Ramos (cell line): ENCODE measurements around the gene AKT1.
"Not testable (repeated sequence)": the region's sequence is repeated elsewhere in the genome, so short reads cannot be mapped to it uniquely, and the experiment has no call there.

Experiments
- in situ Hi-C: fragments of 300-500 bp; cut with MboI; formaldehyde crosslinking; loops from one replicate; pipeline ENCODE4 v1.14.3; 2022; ENCODE audit warnings: low sequenced_read_pairs; ENCODE audit not compliant: unreplicated experiment

Gene AKT1

DNA sequence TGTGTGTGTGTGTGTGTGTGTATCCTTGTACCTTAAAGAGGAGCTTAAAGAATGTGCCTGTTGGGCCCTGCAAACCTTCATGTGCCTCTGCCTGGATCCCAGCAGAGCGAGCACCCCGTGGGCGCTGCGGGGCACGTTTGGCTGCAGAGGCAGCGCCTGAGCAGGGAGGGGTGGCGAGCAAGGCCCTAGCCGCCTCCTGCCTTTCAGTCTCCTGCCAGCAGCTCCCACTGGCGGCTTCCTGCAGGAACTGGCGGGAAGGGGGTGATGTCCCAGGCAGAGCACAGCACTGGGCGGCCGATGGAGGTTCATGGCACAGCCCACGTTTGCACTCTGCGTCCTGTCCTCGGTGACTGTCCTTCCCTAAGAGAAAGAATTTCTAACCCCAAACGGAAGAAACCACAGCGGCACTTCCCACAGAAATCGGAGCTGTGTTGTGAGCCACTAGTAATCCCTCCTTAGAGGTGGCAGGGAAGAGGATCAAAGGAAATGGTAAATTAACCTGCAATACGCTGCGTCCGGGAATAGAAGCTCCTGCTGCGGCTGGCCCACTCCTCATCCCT lies 25.2 kb upstream of the AKT1 start:
- in situ Hi-C loops, result loop anchor here (5.0 kb wide), 1 partner anchor 48 kb away; no protein-coding TSS in a partner anchor

- in situ Hi-C loops, result no loop called here
Observed at GRCh38 chr14:104819361-104819781, 23.8 kb upstream of the AKT1 start.

DNA sequence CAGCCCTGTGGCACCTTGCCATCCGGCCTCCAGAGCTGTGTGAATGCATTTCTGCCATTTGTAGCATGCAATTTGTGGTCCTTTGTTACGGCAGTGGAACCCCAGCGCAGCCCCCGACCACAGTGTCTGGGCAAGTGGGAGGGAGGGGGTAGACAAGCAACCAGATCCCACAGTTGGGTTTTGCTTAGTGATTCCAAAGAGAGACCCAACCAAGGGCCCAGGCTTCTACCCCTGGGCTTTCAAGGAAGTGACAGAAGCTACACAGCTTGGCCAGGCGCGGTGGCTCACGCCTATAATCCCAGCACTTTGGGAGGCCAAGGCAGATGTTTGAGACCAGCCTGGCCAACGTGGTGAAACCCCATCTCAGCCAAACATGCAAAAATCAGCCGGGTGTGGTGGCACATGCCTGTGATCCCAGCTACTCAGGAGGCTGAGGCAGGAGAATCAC lies 23.2 kb upstream of the AKT1 start:
- in situ Hi-C loops, result no loop called here

- in situ Hi-C loops, result no loop called here
Observed at GRCh38 chr14:104817930-104818713, 22.6 kb upstream of the AKT1 start.

GRCh38 chr14:104816616-104816884 lies 21.0 kb upstream of the AKT1 start:
- in situ Hi-C loops, result no loop called here

- in situ Hi-C loops, result not testable (repeated sequence)
Observed at GRCh38 chr14:104814701-104815100, 19.2 kb upstream of the AKT1 start.

DNA sequence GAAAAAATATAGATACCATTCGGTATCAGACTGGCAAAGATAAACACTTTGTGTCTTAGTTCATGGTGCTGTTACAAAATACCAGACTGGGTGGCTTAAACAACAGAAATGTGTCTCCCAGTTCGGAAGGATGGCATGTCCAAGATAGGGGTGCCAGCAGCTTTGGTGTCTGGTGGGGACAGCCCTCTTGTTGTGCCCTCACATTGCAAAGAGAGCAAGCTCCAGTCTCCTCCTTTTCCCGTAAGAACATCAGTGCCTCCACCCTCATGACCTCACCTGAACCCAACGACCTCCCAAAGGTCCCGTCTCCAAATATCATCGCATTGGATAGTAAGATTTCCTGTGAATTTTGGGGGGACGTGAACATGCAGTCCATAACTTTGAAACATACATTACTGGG lies 17.7 kb upstream of the AKT1 start:
- in situ Hi-C loops, result no loop called here

DNA sequence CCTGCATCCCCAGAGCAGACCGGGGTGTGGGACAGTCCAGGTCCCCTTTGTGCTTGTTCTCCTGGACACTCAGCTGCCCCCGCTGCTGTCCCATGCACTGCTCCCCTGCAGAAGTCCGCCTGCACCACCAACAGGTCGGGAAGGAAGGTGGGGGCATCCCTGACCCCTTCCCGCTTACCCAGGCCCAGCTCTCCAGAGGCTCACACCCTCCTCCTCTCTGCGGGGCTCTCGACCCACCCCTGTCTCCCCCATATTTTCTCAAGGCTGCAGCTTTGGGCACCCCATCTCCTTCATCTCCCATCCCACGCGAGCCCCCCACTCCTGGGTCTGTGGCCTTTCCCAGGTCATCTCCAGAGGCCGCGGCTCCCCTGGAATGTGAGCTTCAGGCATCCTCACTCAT lies 14.8 kb upstream of the AKT1 start:
- in situ Hi-C loops, result no loop called here

DNA sequence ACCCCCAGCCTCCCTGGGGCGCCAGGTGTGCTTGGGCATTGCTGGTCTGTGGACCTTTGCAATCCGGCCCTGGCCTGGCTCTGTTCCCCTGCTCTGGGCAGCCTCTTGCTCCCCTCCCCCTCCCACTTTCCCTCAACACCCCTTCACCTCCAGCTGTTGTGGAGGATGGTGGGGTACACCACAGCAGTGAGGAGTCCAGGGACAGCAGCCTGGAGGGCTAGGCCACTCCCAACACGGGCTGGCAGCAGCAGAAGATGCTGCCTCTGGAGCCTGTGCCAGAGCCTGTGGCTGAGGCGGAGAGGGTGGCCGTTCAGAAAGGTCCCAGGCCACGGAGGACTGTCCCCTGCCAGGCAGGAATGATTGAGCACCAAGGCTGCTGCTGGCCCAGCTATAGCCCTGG lies 12.9 kb upstream of the AKT1 start:
- in situ Hi-C loops, result no loop called here

GRCh38 chr14:104806625-104807465 lies 11.3 kb upstream of the AKT1 start:
- in situ Hi-C loops, result no loop called here

DNA sequence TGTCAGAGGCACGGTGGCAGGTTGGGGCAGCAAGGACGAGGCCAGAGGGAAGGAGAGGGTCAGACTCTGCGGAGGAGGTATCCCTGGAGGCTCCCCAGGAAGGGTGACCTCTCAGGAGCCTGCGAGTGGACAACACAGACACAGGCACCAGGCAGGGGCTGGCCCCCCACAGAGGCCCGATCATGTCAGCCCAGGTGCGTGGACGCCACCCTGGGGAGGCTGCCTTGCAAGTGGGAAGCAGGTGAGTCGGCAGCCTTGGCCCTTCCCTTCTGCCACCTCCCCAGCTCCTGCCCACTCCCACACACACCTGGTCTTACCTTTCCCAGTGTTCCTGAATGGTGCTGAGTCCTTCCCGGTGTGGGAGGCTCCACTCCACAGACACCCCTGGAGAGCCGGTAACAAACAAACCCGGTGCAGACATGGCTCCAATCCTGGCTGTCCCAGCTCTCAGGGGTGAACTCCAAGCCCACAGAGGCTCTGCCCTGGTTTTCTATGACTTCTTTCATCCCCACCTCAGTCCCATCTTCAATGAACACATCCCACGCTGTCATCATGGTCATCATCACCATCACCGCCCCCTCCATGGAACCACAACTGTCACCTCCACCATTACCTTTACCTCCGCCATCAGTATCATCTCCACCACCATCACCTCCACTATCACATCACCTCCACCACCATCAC lies 10.5 kb upstream of the AKT1 start:
- in situ Hi-C loops, result no loop called here

DNA sequence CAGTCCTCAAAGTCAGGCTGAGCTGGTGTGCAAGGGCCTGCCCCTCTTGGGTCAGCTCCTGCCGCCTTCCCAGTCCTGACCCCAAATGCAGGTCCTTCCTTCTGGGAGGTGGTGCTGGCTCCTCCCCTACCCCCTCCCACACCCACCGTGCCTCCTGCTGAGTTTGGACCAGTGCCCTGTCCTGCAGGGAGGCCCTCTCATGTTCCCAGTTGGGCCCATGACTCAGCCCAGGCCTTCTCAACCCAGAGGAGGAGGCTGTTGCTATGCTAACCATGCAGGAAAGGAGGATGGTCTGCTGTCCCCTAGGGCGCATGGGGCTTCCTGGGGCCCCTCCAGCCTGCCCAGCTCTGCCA lies 9.8 kb upstream of the AKT1 start:
- in situ Hi-C loops, result no loop called here

DNA sequence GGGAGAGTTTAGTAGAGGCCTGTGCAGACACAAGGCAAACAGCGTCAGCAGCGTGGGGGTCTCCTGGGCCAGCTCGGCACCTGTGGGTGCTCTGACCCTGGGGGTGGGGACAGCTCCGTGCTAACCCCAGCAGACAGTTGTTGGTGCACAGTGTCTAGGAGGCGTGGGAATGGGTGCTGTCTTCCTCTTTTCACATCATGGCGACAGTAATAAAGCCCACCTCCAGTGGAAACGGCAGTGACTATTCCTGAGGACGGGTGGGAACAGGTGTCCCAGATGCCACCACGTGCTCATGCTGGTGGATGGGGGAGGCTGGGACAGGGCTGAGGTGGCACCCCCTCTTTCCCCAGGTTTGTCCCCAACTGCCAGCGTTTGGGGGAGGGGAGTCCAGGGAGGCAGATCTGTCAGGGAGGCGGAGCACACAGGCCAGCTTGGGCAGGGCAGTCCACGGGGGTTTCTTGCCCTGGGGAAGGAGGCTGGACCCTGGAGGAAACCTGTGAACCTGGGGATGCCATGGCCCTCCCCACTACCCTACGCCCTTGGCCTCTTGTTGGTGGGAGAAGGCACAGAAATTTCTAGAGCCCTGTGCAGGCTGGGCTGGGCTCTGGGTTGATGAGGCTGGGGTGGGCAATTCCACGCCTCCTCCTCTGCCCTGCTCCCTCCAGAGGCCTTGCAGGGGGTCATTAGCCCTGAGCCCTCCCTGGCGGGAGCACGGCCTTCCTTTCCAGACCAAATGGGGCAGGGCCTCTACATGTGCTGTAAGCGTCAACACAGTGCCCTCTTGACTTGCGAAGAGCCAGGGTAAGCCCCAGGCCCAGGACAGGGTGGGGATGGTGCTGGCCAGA lies 9.2 kb upstream of the AKT1 start:
- in situ Hi-C loops, result no loop called here

DNA sequence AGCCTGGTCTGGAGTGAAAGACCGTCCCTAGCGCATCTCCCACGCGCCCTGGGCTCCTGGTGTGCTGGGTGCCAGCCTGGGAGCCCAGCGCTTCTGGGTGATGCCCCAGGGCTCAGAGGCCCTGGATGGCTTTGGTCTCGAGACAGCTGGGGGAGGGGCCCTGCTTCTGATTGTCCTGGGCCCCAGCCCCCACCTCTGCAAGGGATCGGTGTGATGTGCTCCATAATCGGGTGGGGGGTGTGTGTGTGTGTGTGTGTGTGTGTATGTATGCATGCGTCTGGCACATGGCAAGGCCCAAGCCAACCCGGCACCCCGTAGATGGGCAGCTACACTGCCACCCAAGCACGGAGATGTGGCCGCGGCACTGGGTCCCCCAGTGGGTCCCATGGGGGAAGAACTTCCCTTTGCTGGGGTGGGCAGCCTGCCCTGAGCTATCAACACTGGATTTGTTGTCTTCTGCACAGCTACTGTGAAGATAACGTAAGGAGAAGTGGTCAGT lies 8.4 kb upstream of the AKT1 start:
- in situ Hi-C loops, result no loop called here

DNA sequence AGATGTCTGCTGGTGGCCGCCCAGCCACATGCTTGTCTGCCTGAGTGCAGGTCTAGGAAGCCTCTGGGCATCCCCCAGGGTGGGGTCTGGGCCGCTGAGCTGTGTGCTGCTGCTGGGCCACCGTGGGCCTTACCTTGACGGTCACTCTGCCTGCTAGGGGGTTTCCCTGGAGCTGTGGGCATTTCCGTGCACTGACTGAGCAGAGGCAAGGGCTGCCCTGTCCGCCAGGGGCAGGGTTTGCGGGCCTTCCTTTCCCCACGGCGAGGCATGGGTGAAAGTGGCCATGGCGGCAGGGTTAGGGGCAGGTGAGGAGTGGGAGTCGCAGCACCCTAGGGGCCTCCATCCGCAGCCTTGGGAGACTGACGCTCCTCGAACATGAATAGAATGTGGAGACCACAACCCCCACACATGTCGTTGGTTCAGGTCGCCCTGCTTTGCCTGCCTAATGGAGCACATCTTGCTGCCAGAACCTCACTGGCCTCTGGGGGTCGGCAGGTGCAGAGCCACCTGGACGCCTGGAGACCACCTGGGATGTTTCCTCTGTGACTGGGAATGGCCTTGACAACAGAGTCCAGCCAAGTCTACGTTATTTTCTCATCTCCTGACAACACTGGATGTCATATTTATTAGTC lies 7.8 kb upstream of the AKT1 start:
- in situ Hi-C loops, result no loop called here

DNA sequence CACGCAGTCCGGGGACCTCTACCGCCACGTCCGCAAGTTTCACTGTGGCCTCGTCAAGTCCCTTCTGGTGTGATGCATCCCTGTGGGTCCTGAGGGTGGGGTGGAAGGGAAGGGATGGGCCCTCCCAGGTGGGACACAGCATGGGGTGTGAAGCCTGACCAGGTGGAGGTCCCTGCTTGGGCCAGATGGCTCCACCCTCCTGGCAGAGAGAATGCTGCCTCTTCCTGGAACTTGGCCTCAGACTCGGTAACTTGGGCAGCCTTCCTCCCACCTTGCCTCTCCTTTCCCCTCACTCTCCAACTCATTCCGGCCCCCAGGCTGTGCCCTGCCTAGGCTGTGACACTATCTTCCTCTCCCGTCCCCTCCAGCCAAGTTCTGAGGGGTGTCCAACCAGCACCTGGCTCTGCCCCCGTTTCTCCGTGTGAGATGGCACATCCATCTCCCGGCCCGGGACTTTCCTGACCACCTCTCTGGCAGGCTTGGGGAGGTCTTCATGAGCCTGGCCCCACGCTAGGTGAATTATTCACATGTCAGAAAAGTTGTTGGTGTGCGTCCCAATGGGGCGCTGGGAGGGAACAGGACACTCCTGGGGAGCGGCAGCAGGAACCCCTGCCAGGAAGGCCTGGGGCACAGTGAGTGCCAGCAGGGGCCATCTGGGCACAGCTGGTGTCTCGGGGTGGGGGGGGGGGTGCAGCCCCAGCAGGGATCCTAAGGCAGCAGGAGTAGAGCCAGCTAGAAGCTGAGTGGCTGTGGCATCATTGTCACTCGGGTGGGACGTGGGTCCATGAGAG lies 7.0 kb upstream of the AKT1 start:
- in situ Hi-C loops, result no loop called here

GRCh38 chr14:104801520-104802393 lies 6.2 kb upstream of the AKT1 start:
- in situ Hi-C loops, result no loop called here
